Measurements from ENCODE around the gene STK38. TPM values are rescaled to one million over a fixed set of nuclear protein-coding genes. Genes with fewer than 3 reads are reported as not detected.

The STK38 gene
- total and polyA plus RNA-seq, 9 of the 15 experiments (the other 6 are each of a cell fraction or from before 2014, with no cell fraction given): 5.7 to 28.7 (median 19.5) TPM

GRCh38 chr6:36581716-36582115 is 34.4 kb upstream of the STK38 start:
- in situ Hi-C loops (cut with MboI): no loop called here
- WGBS (ENCODE audit: insufficient coverage, low coverage, missing lambda C conversion rate): 20% methylated on average over 4 of the region's 4 CpGs
- Histone ChIP-seq H3K9me3 (replicated peaks; ENCODE audit: control insufficient read depth, insufficient read depth, low read depth, low read length) (no peaks in the 10 kb centered on the region), H3K9ac (ENCODE audit: insufficient read depth in 1 of 2, low read depth in 2 of 2, low read length in 2 of 2) (no peak overlapping the region), H2AFZ (ENCODE audit: low read depth, low read length) (no peak overlapping the region), H3K4me2 (ENCODE audit: insufficient read depth, low read length) (no peak overlapping the region), H4K20me1 (replicated peaks; ENCODE audit: control insufficient read depth, insufficient read depth, low read length) (no peaks in the 10 kb centered on the region), H3K36me3 (ENCODE audit: control insufficient read depth, insufficient read depth, low read length) (no peaks in the 10 kb centered on the region), H3K9me1 (ENCODE audit: control insufficient read depth, insufficient read depth, low read length) (no peaks in the 10 kb centered on the region), H3K79me2 (ENCODE audit: control insufficient read depth, insufficient read depth, low read length) (no peaks in the 10 kb centered on the region), H3K27ac (ENCODE audit: extremely low read depth, low read depth, low read length) (no peak overlapping the region), H3K27me3 (ENCODE audit: control insufficient read depth in 2 of 2, insufficient read depth in 2 of 2, low read length in 2 of 2) (no peaks in the 10 kb centered on the region), H3K4me3 (no peak overlapping the region), H3K4me1 (replicated peaks in 1 of 2; ENCODE audit: control insufficient read depth in 2 of 2, insufficient read depth in 2 of 2, low read length in 2 of 2) (peaks cover 16 to 21% of the 10 kb centered on the region in 2 experiments; a peak in 4 of 5 replicates)
- BruUV-seq (replicated peaks): no TSS peak
- intact Hi-C loops (cut with micrococcal nuclease): no loop called here
- ATAC-seq (no peak), FAIRE-seq (no peak), DNase-seq (ENCODE audit: extremely low read depth in 1 of 4, low spot score in 3 of 4) (no peak)
- CTCF ChIA-PET (ENCODE audit: low intra/inter-chr PET ratio): no interaction called here
- TF ChIP-seq MLLT1 (IDR thresholded peaks at IDR 0.05): no peak
- no peak for TF ChIP-seq ZNF76 (CRISPR knock-in tag; IDR thresholded peaks at IDR 0.05; ENCODE audit: borderline replicate concordance)
- no peak for TF ChIP-seq CHD4 (IDR thresholded peaks at IDR 0.05; ENCODE audit: insufficient read depth, insufficient replicate concordance, low read depth, low read length, poor library complexity, severe bottlenecking)
- TF ChIP-seq RBM39 (optimal IDR thresholded peaks at IDR 0.05; ENCODE audit: low read depth, low read length): no peak
- POLR2A ChIA-PET: interaction anchor here (0.6 to 6.9 kb wide), 3 partner anchors 14 to 162 kb away, joined by 3 to 88 read pairs (median 3); partner anchors contain the start of gene SRSF3

All from K562 (cell line).